Mesothelial cell of epicardium (in vitro differentiated cells): ENCODE results near the gene PDCD1. TPM values are rescaled to one million over a fixed set of nuclear protein-coding genes. Genes with fewer than 3 reads are reported as not detected.
"Not testable (repeated sequence)": the region's sequence is repeated elsewhere in the genome, so short reads cannot be mapped to it uniquely, and the experiment has no call there.

Experiments used
- DNase-seq, 2 experiments: peaks; one replicate each; pipeline ENCODE4 v3.0.0; 2021; ENCODE audit warnings: low spot score in 2 of 2; ENCODE audit not compliant: unreplicated experiment in 2 of 2
- H3K27ac Mint-ChIP-seq: 2 replicates; pipeline ENCODE4 v1.8.0; 2021; ENCODE audit warnings: mixed read lengths
- H3K27me3 Mint-ChIP-seq: 2 replicates; pipeline ENCODE4 v1.8.0; 2021; ENCODE audit warnings: low read depth, mixed read lengths
- H3K36me3 Mint-ChIP-seq: 2 replicates; pipeline ENCODE4 v1.8.0; 2021; ENCODE audit warnings: mixed read lengths
- H3K4me1 Mint-ChIP-seq: 2 replicates; pipeline ENCODE4 v1.8.0; 2021; ENCODE audit warnings: mixed read lengths
- H3K4me3 Mint-ChIP-seq: 2 replicates; pipeline ENCODE4 v1.8.0; 2021; ENCODE audit warnings: mild to moderate bottlenecking, moderate library complexity, mixed read lengths
- H3K9me3 Mint-ChIP-seq: 2 replicates; pipeline ENCODE4 v1.8.0; 2021; ENCODE audit warnings: mixed read lengths
- total RNA-seq: library from RNA; stranded (reverse); gene quantifications from 3 replicates; pipeline ENCODE4 v1.2.1, GENCODE V29; 2021
- TF ChIP-seq, protein P1 (sequence below): fragments of 200-600 bp; sonication (generic); IDR thresholded peaks from one replicate; pipeline ENCODE4 v1.5.0; 2021; ENCODE audit warnings: antibody characterized with exemption; ENCODE audit not compliant: unreplicated experiment

Gene PDCD1
- total RNA-seq, 1 donor from 2014 or later = not detected

DNA sequence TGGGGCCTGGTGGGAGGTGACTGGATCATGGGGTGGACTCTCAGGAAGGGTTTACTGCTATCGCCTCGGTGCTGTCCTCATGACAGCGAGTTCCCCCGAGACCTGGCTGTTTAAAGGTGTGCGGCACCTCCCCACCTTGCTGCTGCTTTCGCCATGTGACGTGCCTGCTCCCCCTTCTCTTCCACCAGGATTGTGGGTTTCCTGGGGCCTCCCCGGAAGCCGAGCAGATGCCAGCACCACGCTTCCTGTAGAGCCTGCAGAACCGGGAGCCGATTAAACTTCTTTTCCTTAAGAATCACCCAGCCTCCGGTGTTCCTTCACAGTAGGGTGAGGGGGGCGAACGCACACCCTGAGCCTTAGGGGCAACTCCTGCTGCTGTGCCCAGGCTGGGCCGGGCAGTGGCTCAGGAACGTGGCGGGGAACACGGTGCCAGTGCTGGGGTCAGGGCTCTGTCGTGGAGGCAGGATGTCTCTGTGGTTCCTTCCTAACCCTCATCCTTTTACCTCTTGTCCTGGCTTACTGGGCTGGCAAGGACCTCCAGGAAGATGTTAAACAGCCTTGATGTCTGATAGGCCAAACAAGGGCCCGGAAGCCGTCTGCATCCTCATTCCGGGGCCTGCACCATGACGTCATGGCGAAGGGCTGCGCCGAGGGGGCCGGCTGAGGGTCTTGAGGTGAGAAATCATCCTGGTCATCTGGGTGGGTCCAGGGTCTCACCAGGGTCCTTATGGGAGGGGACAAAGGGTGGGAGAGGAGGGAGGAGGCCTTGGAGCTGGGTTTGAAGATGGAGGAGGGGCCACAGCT lies 37.0 kb downstream of the PDCD1 start:
- Mint-ChIP-seq H3K27ac (no peak overlapping the region), H3K4me1 (peaks cover 4% of the 10 kb centered on the region), H3K27me3 (peaks cover 2% of the 10 kb centered on the region), H3K9me3 (peaks cover 23% of the 10 kb centered on the region), H3K36me3 (peaks cover 2% of the 10 kb centered on the region), H3K4me3 (no peak overlapping the region)
- TF ChIP-seq, protein P1, sequence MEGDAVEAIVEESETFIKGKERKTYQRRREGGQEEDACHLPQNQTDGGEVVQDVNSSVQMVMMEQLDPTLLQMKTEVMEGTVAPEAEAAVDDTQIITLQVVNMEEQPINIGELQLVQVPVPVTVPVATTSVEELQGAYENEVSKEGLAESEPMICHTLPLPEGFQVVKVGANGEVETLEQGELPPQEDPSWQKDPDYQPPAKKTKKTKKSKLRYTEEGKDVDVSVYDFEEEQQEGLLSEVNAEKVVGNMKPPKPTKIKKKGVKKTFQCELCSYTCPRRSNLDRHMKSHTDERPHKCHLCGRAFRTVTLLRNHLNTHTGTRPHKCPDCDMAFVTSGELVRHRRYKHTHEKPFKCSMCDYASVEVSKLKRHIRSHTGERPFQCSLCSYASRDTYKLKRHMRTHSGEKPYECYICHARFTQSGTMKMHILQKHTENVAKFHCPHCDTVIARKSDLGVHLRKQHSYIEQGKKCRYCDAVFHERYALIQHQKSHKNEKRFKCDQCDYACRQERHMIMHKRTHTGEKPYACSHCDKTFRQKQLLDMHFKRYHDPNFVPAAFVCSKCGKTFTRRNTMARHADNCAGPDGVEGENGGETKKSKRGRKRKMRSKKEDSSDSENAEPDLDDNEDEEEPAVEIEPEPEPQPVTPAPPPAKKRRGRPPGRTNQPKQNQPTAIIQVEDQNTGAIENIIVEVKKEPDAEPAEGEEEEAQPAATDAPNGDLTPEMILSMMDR = no peak
- DNase-seq = peak in 1 of 2 experiments; percentile 34

DNA sequence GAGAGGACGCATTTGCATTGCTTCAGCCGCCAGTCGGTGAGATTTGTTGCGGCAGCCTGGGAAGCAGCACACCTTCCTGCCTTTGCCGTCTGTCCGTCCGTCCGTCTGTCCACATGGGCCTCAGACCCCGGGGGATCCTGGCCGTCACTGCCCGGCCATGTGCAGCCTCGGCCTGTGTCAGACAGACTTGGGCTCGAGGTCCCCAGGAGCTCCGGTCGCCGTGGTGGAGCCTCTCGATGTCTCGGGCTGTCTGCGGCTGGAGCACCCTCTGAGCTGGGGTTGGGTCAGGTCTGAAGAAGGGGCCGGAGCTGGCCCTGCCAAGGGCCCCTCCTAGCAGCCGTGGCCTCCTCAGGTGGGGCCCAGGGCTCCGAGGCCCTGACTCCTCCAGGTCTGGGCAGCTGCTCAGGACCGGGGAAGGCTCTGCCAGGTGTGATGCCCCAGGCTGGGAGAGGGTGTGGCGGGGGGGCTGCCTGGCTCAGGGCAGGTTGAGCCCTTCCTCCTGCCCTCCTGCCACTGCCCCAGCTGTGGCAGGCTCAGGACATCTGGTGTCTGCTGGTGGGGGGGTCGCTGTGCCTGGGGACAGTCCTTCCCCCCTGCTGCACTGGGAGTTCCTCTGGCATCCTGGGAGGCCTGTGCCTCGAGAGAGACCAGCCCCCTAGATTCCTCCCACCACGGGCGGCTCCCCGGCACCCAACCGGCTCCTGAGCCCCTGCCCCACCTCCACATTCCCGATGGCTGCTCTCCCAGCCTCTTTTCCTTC lies 37.9 kb downstream of the PDCD1 start:
- H3K4me1 Mint-ChIP-seq = peaks cover 4% of the 10 kb centered on the region
- H3K4me3 Mint-ChIP-seq = no peak overlapping the region
- H3K27me3 Mint-ChIP-seq = peaks cover 2% of the 10 kb centered on the region
- H3K9me3 Mint-ChIP-seq = peaks cover 20% of the 10 kb centered on the region
- DNase-seq = peak in 1 of 2 experiments; percentile 37
- peaks cover 2% of the 10 kb centered on the region for H3K36me3 Mint-ChIP-seq
- H3K27ac Mint-ChIP-seq = no peak overlapping the region
- TF ChIP-seq, protein P1 = no peak

GRCh38 chr2:241819947-241820624 lies 38.6 kb downstream of the PDCD1 start:
- not testable (repeated sequence) for H3K27me3 Mint-ChIP-seq, H3K27ac Mint-ChIP-seq, H3K4me3 Mint-ChIP-seq, H3K36me3 Mint-ChIP-seq, H3K4me1 Mint-ChIP-seq
- H3K9me3 Mint-ChIP-seq = peaks cover 15% of the 10 kb centered on the region
- DNase-seq = peak in 1 of 2 experiments; percentile 36

DNA sequence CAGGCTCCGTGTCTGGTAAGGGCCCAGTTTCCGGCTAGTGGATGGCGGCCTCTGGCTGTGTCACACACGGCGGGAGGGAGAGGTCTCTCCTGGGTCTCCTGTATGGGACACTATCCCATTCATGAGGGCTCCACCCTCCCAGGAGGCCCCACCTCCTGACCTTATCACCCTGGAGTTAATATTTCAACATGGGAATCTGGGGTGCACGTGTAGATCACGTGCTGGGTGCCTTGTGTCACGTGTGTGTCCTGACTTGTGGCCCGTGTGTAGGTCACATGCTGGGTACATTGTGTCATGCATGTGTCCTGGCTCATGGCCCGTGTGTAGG lies 39.8 kb downstream of the PDCD1 start:
- peaks cover 4% of the 10 kb centered on the region for H3K4me1 Mint-ChIP-seq
- TF ChIP-seq, protein P1 = no peak
- peaks cover 5% of the 10 kb centered on the region for H3K27me3 Mint-ChIP-seq
- peak in 1 of 2 experiments; percentile 19 for DNase-seq
- H3K4me3 Mint-ChIP-seq = no peak overlapping the region
- peaks cover 2% of the 10 kb centered on the region for H3K36me3 Mint-ChIP-seq
- H3K9me3 Mint-ChIP-seq = peaks cover 9% of the 10 kb centered on the region
- H3K27ac Mint-ChIP-seq = no peak overlapping the region

DNA sequence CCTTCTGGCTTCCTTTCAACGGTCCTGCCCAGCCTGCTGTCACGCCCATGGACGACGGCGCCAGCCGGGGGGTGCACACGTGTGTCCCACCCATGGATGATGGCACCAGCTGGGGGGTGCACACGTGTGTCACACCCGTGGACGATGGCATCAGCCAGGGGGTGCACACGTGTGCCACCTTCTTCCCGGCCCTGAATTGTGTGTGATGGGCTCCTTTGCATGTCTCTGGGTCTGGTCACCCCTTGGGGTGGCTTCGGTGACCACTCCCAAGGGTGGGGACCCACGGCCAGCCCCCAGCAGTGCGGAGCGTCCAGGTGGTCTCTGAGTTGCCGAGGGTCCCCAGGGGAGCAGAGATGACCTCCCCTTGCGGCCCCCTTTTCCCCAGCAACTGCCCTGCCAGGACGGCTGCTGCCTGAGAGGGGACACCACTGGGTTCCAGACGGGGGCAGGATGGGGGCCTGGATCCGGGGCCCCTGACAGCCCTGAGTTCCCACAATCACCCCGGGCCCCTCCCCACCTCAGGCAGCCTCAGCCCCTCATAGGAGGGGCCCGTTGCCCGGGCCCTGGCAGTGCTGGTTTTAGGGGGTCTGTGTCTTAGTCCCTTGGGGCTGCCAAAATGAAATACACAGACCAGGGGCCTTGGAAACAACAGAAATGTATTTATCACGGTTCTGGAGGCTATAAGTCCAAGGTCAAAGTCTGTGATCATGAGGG lies 40.3 kb downstream of the PDCD1 start:
- H3K27me3 Mint-ChIP-seq = peaks cover 5% of the 10 kb centered on the region
- H3K4me3 Mint-ChIP-seq = no peak overlapping the region
- peak in 1 of 2 experiments; percentile 33 for DNase-seq
- peaks cover 4% of the 10 kb centered on the region for H3K4me1 Mint-ChIP-seq
- no peak overlapping the region for H3K27ac Mint-ChIP-seq
- H3K9me3 Mint-ChIP-seq = peaks cover 5% of the 10 kb centered on the region
- TF ChIP-seq, protein P1 = no peak
- H3K36me3 Mint-ChIP-seq = no peaks in the 10 kb centered on the region

GRCh38 chr2:241817821-241818215 lies 40.9 kb downstream of the PDCD1 start:
- not testable (repeated sequence) for H3K4me1 Mint-ChIP-seq, H3K27me3 Mint-ChIP-seq, H3K36me3 Mint-ChIP-seq, H3K27ac Mint-ChIP-seq, H3K9me3 Mint-ChIP-seq, DNase-seq, H3K4me3 Mint-ChIP-seq
